GM23338 (cell line): ENCODE results near the gene VSTM2L. TPM values are rescaled to one million over a fixed set of nuclear protein-coding genes. Genes with fewer than 3 reads are reported as not detected.

Experiments used
- ATAC-seq: fragments of 200-7000 bp; cut with Tn5 transposase; 3 replicates; pipeline ENCODE4 v1.9.1; 2020
- DNase-seq: peaks from one replicate; pipeline ENCODE4 v3.0.0-alpha.2; 2015; ENCODE audit warnings: low spot score
- H2AFZ ChIP-seq: fragments of 200-600 bp; sonication (generic); 2 replicates; pipeline ENCODE4 v1.8.0; 2016; ENCODE audit warnings: antibody characterized with exemption, mild to moderate bottlenecking, moderate library complexity
- H3F3A ChIP-seq: fragments of 200-600 bp; sonication (generic); replicated peaks from 2 replicates; pipeline ENCODE4 v1.8.0; 2017; ENCODE audit warnings: antibody characterized with exemption, mixed run types, low read depth
- H3K27ac ChIP-seq: fragments of 200-600 bp; sonication (generic); 2 replicates; pipeline ENCODE4 v1.6.1; 2016; ENCODE audit warnings: low read depth
- H3K27me3 ChIP-seq: fragments of 200-600 bp; sonication (generic); 2 replicates; pipeline ENCODE4 v1.8.0; 2016; ENCODE audit warnings: mild to moderate bottlenecking, mixed run types, moderate library complexity; ENCODE audit not compliant: insufficient read depth
- H3K36me3 ChIP-seq: fragments of 200-600 bp; sonication (generic); 2 replicates; pipeline ENCODE4 v1.8.0; 2016; ENCODE audit warnings: mild to moderate bottlenecking; ENCODE audit not compliant: insufficient read depth
- H3K4me1 ChIP-seq: fragments of 200-600 bp; sonication (generic); 2 replicates; pipeline ENCODE4 v1.8.0; 2016; ENCODE audit warnings: mild to moderate bottlenecking, moderate library complexity; ENCODE audit not compliant: insufficient read depth
- H3K4me2 ChIP-seq: fragments of 200-600 bp; sonication (generic); 2 replicates; pipeline ENCODE4 v1.7.1; 2017; ENCODE audit warnings: mixed run types
- H3K4me3 ChIP-seq: fragments of 200-600 bp; sonication (generic); 2 replicates; pipeline ENCODE4 v1.6.1; 2016; ENCODE audit warnings: mixed run types
- H3K79me2 ChIP-seq: fragments of 200-600 bp; sonication (generic); replicated peaks from 2 replicates; pipeline ENCODE4 v1.8.0; 2017; ENCODE audit warnings: mild to moderate bottlenecking; ENCODE audit not compliant: insufficient read depth
- H3K9me2 ChIP-seq: fragments of 200-600 bp; sonication (generic); 2 replicates; pipeline ENCODE4 v1.8.0; 2017; ENCODE audit not compliant: insufficient read depth
- H4K20me1 ChIP-seq: fragments of 200-600 bp; sonication (generic); replicated peaks from 2 replicates; pipeline ENCODE4 v1.8.0; 2017; ENCODE audit warnings: mild to moderate bottlenecking; ENCODE audit not compliant: insufficient read depth
- H3K27ac Mint-ChIP-seq: 2 replicates; pipeline ENCODE4 v1.8.0; 2020; ENCODE audit warnings: inconsistent platforms, mild to moderate bottlenecking, moderate library complexity, mixed read lengths
- H3K27me3 Mint-ChIP-seq: 3 replicates; pipeline ENCODE4 v1.8.0; 2022; ENCODE audit warnings: low read depth, mild to moderate bottlenecking, moderate library complexity, mixed read lengths, inconsistent platforms; ENCODE audit not compliant: insufficient read depth, poor library complexity
- H3K36me3 Mint-ChIP-seq: 3 replicates; pipeline ENCODE4 v1.8.0; 2021; ENCODE audit warnings: low read depth, mild to moderate bottlenecking, inconsistent platforms, moderate library complexity, mixed read lengths
- H3K4me1 Mint-ChIP-seq: 3 replicates; pipeline ENCODE4 v1.8.0; 2020; ENCODE audit warnings: mild to moderate bottlenecking, inconsistent platforms, mixed read lengths
- H3K4me3 Mint-ChIP-seq: 3 replicates; pipeline ENCODE4 v1.8.0; 2021; ENCODE audit warnings: moderate library complexity, mild to moderate bottlenecking, inconsistent platforms, mixed read lengths
- H3K9me3 Mint-ChIP-seq: 3 replicates; pipeline ENCODE4 v1.8.0; 2020; ENCODE audit warnings: moderate library complexity, mild to moderate bottlenecking, inconsistent platforms, mixed read lengths
- CREB1 ChIP-seq: fragments of 250-450 bp; sonication (Bioruptor Pico); IDR thresholded peaks from 2 replicates; pipeline ENCODE4 v1.5.0; 2020; ENCODE audit warnings: low read depth, mild to moderate bottlenecking, moderate library complexity
- CTCF ChIP-seq, 2 experiments: fragments of 200-600 bp in 1 of 2; sonication (generic) in 1 of 2; conservative IDR thresholded peaks; 2 replicates each; pipeline versions ENCODE4 v1.5.1 to v1.6.1; 2016 to 2017; ENCODE audit warnings: antibody characterized with exemption in 2 of 2, low read depth in 2 of 2, mild to moderate bottlenecking in 2 of 2, moderate library complexity in 1 of 2
- EZH2 ChIP-seq: fragments of 200-600 bp; sonication (generic); IDR thresholded peaks from one replicate; pipeline ENCODE4 v1.8.0; 2017; ENCODE audit warnings: antibody characterized with exemption, mild to moderate bottlenecking, low read depth; ENCODE audit not compliant: unreplicated experiment
- EZH2phosphoT487 ChIP-seq: fragments of 200-600 bp; sonication (generic); IDR thresholded peaks from one replicate; pipeline ENCODE4 v1.8.1; 2018; ENCODE audit warnings: antibody characterized with exemption; ENCODE audit not compliant: unreplicated experiment
- POLR2AphosphoS5 ChIP-seq: IDR thresholded peaks from 2 replicates; pipeline ENCODE4 v1.6.1; 2016; ENCODE audit warnings: antibody characterized with exemption, low read depth
- STAT1 ChIP-seq: IDR thresholded peaks from one replicate; pipeline ENCODE4 v1.6.1; 2016; ENCODE audit warnings: antibody characterized with exemption; ENCODE audit not compliant: unreplicated experiment
- ZNF114 ChIP-seq: fragments of 250-450 bp; sonication (Bioruptor Pico); IDR thresholded peaks from 2 replicates; pipeline ENCODE4 v1.5.0; 2020; ENCODE audit warnings: mild to moderate bottlenecking, moderate library complexity
- ZNF331 ChIP-seq: fragments of 250-450 bp; sonication (Bioruptor Pico); IDR thresholded peaks from 2 replicates; pipeline ENCODE4 v1.5.0; 2020; ENCODE audit warnings: low read depth, mild to moderate bottlenecking, moderate library complexity
- polyA plus RNA-seq: library from polyadenylated mRNA; unstranded; fragments of >200 nt; fragmentation: Nextera tagmentation; extraction: Ambion mirVana; gene quantifications from 2 replicates; pipeline ENCODE4 v1.2.1, GENCODE V29; 2016
- total RNA-seq: library from RNA; depleted of rRNA; stranded (reverse); fragments of >200 nt; shearing (Covaris generic); gene quantifications from 2 replicates; pipeline ENCODE4 v1.2.3, GENCODE V29; 2014
- TF ChIP-seq, protein P1 (sequence below): IDR thresholded peaks from 2 replicates; pipeline ENCODE4 v1.6.1; 2016; ENCODE audit warnings: antibody characterized with exemption
- TF ChIP-seq, protein P2 (sequence below): fragments of 250-450 bp; sonication (Bioruptor Pico); IDR thresholded peaks from 2 replicates; pipeline ENCODE4 v1.5.0; 2020; ENCODE audit warnings: mild to moderate bottlenecking, moderate library complexity

The VSTM2L gene
- total and polyA plus RNA-seq, 2 experiments from 2014 or later = 0.60 to 1.9 TPM

DNA sequence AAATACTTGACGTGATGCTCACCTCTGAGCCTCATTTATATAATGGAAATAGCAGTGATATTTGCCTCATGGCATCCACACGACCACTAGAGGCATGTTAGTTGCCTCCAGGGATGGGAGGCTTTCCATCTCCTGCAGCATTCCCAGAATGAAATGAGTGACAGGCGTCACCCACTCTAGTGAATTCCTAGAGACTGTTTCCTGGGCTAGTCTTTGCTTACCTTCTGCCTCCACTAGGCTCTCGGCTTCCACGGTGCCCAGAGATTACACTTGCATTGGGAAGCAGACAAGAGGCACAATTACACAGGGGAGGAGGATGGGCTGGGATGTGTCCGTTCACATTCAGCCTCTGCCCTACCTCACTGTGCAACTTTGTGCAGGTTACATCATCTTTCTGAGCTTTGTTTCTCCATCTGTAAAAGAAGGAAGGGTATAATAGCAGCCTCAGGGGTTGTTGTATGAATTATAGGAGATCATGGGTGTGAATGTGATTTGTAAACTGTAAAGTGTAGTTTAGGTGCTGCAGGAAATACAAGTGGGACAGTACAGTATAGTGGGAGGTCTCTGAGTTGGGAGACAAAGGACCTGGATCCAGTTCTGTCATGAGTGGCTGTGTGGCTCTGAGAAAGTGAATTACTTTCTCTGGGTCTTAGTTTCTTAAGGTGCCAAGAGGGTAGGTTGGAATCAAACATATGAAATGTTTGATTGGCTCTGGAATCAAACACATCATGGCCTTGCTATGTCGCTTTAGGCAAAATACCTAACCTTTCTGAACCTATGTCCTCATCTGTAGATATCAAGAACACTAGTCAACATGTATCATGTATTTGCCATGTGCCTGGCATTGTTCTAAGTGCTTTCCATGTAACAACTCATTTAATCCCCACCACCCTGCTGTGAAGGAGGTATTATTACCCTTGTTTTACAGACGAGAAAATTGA, 3.6 kb upstream of the VSTM2L start:
- no peaks in the 10 kb centered on the region; the same call in 2 of the 3 replicates for H3K9me3 Mint-ChIP-seq
- Histone ChIP-seq H4K20me1 (no peaks in the 10 kb centered on the region; the same call in 1 of the 2 replicates), H2AFZ (no peak overlapping the region), H3K4me2 (no peak overlapping the region), H3F3A (no peaks in the 10 kb centered on the region), H3K79me2 (no peaks in the 10 kb centered on the region), H3K27me3 (peaks cover 14% of the 10 kb centered on the region), H3K4me1 (no peaks in the 10 kb centered on the region), H3K27ac (no peak overlapping the region), H3K4me3 (no peak overlapping the region), H3K36me3 (no peaks in the 10 kb centered on the region), H3K9me2 (no peaks in the 10 kb centered on the region)
- no peaks in the 10 kb centered on the region for H3K36me3 Mint-ChIP-seq
- peaks cover 19% of the 10 kb centered on the region for H3K27me3 Mint-ChIP-seq
- H3K27ac Mint-ChIP-seq = no peak overlapping the region
- H3K4me3 Mint-ChIP-seq = no peak overlapping the region
- DNase-seq = no peak
- ATAC-seq = no peak
- TF ChIP-seq, protein P1, sequence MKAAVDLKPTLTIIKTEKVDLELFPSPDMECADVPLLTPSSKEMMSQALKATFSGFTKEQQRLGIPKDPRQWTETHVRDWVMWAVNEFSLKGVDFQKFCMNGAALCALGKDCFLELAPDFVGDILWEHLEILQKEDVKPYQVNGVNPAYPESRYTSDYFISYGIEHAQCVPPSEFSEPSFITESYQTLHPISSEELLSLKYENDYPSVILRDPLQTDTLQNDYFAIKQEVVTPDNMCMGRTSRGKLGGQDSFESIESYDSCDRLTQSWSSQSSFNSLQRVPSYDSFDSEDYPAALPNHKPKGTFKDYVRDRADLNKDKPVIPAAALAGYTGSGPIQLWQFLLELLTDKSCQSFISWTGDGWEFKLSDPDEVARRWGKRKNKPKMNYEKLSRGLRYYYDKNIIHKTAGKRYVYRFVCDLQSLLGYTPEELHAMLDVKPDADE = no peak
- TF ChIP-seq EZH2phosphoT487 (no peak), CTCF (conservative IDR thresholded peaks at IDR 0.05; ENCODE audit: low read depth in 2 of 2) (no peak), POLR2AphosphoS5 (no peak), ZNF331 (CRISPR knock-in tag) (no peak), CREB1 (CRISPR knock-in tag) (no peak), STAT1 (no peak), ZNF114 (CRISPR knock-in tag) (no peak), EZH2 (no peak)
- TF ChIP-seq, protein P2, sequence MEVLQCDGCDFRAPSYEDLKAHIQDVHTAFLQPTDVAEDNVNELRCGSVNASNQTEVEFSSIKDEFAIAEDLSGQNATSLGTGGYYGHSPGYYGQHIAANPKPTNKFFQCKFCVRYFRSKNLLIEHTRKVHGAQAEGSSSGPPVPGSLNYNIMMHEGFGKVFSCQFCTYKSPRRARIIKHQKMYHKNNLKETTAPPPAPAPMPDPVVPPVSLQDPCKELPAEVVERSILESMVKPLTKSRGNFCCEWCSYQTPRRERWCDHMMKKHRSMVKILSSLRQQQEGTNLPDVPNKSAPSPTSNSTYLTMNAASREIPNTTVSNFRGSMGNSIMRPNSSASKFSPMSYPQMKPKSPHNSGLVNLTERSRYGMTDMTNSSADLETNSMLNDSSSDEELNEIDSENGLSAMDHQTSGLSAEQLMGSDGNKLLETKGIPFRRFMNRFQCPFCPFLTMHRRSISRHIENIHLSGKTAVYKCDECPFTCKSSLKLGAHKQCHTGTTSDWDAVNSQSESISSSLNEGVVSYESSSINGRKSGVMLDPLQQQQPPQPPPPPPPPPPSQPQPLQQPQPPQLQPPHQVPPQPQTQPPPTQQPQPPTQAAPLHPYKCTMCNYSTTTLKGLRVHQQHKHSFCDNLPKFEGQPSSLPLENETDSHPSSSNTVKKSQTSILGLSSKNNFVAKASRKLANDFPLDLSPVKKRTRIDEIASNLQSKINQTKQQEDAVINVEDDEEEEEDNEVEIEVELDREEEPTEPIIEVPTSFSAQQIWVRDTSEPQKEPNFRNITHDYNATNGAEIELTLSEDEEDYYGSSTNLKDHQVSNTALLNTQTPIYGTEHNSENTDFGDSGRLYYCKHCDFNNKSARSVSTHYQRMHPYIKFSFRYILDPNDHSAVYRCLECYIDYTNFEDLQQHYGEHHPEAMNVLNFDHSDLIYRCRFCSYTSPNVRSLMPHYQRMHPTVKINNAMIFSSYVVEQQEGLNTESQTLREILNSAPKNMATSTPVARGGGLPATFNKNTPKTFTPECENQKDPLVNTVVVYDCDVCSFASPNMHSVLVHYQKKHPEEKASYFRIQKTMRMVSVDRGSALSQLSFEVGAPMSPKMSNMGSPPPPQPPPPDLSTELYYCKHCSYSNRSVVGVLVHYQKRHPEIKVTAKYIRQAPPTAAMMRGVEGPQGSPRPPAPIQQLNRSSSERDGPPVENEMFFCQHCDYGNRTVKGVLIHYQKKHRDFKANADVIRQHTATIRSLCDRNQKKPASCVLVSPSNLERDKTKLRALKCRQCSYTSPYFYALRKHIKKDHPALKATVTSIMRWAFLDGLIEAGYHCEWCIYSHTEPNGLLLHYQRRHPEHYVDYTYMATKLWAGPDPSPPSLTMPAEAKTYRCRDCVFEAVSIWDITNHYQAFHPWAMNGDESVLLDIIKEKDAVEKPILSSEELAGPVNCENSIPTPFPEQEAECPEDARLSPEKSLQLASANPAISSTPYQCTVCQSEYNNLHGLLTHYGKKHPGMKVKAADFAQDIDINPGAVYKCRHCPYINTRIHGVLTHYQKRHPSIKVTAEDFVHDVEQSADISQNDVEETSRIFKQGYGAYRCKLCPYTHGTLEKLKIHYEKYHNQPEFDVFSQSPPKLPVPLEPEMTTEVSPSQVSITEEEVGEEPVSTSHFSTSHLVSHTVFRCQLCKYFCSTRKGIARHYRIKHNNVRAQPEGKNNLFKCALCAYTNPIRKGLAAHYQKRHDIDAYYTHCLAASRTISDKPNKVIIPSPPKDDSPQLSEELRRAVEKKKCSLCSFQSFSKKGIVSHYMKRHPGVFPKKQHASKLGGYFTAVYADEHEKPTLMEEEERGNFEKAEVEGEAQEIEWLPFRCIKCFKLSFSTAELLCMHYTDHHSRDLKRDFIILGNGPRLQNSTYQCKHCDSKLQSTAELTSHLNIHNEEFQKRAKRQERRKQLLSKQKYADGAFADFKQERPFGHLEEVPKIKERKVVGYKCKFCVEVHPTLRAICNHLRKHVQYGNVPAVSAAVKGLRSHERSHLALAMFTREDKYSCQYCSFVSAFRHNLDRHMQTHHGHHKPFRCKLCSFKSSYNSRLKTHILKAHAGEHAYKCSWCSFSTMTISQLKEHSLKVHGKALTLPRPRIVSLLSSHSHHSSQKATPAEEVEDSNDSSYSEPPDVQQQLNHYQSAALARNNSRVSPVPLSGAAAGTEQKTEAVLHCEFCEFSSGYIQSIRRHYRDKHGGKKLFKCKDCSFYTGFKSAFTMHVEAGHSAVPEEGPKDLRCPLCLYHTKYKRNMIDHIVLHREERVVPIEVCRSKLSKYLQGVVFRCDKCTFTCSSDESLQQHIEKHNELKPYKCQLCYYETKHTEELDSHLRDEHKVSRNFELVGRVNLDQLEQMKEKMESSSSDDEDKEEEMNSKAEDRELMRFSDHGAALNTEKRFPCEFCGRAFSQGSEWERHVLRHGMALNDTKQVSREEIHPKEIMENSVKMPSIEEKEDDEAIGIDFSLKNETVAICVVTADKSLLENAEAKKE (CRISPR knock-in tag) = no peak
- H3K4me1 Mint-ChIP-seq = peaks cover 21% of the 10 kb centered on the region
